Progenitor cell of endocrine pancreas (in vitro differentiated cells): Measurements from ENCODE around the gene UTF1. TPM values are rescaled to one million over a fixed set of nuclear protein-coding genes. Genes with fewer than 3 reads are reported as not detected.

ENCODE experiments used
- DNase-seq: peaks from one replicate; pipeline ENCODE4 v3.0.0; 2021; ENCODE audit warnings: low spot score; ENCODE audit not compliant: unreplicated experiment
- H3K27ac Mint-ChIP-seq: 2 replicates; pipeline ENCODE4 v1.8.0; 2021; ENCODE audit warnings: mild to moderate bottlenecking, moderate library complexity, mixed read lengths
- H3K27me3 Mint-ChIP-seq: 2 replicates; pipeline ENCODE4 v1.8.0; 2021; ENCODE audit warnings: mixed read lengths
- H3K36me3 Mint-ChIP-seq: 2 replicates; pipeline ENCODE4 v1.8.0; 2022; ENCODE audit warnings: mixed read lengths; ENCODE audit not compliant: insufficient read depth
- H3K4me1 Mint-ChIP-seq: 2 replicates; pipeline ENCODE4 v1.8.0; 2021; ENCODE audit warnings: low read depth, mixed read lengths
- H3K4me3 Mint-ChIP-seq: 2 replicates; pipeline ENCODE4 v1.8.0; 2021; ENCODE audit warnings: low read depth, mild to moderate bottlenecking, moderate library complexity, mixed read lengths
- H3K9me3 Mint-ChIP-seq: 2 replicates; pipeline ENCODE4 v1.8.0; 2021; ENCODE audit warnings: low read depth, mixed read lengths
- total RNA-seq: library from RNA; stranded (reverse); gene quantifications from 2 replicates; pipeline ENCODE4 v1.2.1, GENCODE V29; 2021
- TF ChIP-seq, protein P1 (sequence below): fragments of 200-600 bp; sonication (generic); IDR thresholded peaks from one replicate; pipeline ENCODE4 v1.5.0; 2021; ENCODE audit warnings: antibody characterized with exemption, mild to moderate bottlenecking; ENCODE audit not compliant: unreplicated experiment

UTF1 gene
- total RNA-seq, 1 donor from 2014 or later, result not detected

DNA sequence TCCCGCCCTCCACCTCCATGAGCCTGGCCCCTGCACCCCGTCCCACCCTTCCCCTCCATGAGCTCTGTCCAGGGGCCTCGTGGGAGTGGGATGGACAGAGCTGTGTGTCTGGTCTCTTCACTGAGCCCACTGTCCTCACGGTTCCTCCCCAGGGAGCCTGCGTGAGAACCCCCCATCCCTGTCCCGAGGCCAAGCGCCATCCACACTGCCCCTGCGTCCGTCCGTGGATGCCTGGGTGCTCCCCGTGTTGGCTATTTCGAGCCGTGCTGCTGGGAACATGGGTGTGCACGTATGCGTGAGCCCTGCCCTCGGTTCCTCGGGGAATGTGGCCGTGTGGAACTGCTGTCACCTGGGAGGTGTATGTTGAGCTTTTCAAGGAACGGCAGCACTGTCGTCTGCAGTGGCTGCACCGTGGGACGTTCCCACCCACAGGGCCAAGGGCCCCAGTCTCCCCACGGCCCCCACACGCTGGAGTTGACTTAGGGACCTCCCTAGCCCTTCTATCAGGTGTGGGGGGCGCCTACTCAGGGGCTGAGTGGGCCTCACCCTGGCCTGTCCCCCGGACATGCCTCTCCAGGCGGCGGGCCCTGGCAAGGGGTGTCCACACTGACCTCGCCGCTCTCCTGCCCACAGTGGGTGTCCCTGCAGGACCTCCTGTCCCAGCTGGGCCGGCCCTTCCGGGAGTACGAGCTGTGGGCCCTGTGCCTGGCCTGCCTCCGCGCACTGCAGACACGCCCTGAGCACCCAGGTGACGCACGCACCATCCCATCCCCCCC lies 41.9 kb upstream of the UTF1 start:
- H3K9me3 Mint-ChIP-seq, result peaks cover 10% of the 10 kb centered on the region
- H3K4me1 Mint-ChIP-seq, result no peaks in the 10 kb centered on the region
- TF ChIP-seq, protein P1, sequence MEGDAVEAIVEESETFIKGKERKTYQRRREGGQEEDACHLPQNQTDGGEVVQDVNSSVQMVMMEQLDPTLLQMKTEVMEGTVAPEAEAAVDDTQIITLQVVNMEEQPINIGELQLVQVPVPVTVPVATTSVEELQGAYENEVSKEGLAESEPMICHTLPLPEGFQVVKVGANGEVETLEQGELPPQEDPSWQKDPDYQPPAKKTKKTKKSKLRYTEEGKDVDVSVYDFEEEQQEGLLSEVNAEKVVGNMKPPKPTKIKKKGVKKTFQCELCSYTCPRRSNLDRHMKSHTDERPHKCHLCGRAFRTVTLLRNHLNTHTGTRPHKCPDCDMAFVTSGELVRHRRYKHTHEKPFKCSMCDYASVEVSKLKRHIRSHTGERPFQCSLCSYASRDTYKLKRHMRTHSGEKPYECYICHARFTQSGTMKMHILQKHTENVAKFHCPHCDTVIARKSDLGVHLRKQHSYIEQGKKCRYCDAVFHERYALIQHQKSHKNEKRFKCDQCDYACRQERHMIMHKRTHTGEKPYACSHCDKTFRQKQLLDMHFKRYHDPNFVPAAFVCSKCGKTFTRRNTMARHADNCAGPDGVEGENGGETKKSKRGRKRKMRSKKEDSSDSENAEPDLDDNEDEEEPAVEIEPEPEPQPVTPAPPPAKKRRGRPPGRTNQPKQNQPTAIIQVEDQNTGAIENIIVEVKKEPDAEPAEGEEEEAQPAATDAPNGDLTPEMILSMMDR, result no peak
- H3K4me3 Mint-ChIP-seq, result no peak overlapping the region
- H3K27me3 Mint-ChIP-seq, result peaks cover 5% of the 10 kb centered on the region
- H3K27ac Mint-ChIP-seq, result no peak overlapping the region
- no peak for DNase-seq
- peaks cover 6% of the 10 kb centered on the region for H3K36me3 Mint-ChIP-seq

DNA sequence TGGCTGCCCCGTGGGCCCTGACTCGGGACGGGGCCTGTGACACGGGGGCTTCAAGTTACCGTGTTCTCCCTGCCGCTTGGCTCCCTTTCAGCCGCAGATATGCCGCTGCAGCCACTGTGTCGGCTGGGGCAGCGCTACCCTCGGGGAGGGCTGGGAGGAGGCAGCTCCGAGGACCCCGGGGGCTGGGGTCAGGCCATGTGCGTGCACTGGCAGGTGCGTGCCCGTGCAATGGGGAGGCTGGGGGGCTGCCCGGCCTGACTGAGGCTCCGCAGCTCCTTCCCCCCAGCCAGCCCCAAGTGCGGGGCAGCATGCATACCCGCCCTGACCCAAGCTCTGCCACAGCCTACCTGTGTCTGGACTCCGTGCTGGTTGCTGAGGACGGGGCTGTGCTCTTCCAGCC lies 40.8 kb upstream of the UTF1 start:
- H3K27me3 Mint-ChIP-seq, result peaks cover 13% of the 10 kb centered on the region
- no peak overlapping the region for H3K27ac Mint-ChIP-seq
- TF ChIP-seq, protein P1, result no peak
- no peak for DNase-seq
- H3K4me3 Mint-ChIP-seq, result no peak overlapping the region
- H3K36me3 Mint-ChIP-seq, result peaks cover 4% of the 10 kb centered on the region
- H3K4me1 Mint-ChIP-seq, result no peaks in the 10 kb centered on the region
- H3K9me3 Mint-ChIP-seq, result peaks cover 18% of the 10 kb centered on the region

DNA sequence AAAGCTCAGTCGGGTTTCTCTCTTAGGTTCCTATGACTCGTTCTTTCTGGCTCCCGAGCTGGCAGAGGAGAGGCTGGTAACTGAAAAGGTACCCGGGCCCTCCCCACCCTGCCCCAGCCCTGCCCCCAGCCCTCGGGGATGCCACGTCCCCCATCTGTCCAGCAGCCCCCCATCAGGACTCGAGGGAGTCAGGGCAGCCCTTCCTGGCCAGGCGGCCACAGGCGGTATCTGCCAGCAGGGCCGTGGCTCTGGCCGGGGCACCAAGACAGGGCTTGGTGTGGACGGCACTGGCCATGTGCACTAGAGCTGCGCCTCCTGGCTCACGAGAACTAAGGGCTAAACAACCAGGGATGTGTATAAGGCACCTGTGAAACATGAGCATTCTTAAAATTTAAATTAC lies 40.3 kb upstream of the UTF1 start:
- DNase-seq, result no peak
- Mint-ChIP-seq H3K36me3 (peaks cover 2% of the 10 kb centered on the region), H3K27ac (no peak overlapping the region), H3K27me3 (peaks cover 17% of the 10 kb centered on the region), H3K4me3 (no peak overlapping the region), H3K4me1 (no peaks in the 10 kb centered on the region), H3K9me3 (peaks cover 18% of the 10 kb centered on the region)
- TF ChIP-seq, protein P1, result no peak

DNA sequence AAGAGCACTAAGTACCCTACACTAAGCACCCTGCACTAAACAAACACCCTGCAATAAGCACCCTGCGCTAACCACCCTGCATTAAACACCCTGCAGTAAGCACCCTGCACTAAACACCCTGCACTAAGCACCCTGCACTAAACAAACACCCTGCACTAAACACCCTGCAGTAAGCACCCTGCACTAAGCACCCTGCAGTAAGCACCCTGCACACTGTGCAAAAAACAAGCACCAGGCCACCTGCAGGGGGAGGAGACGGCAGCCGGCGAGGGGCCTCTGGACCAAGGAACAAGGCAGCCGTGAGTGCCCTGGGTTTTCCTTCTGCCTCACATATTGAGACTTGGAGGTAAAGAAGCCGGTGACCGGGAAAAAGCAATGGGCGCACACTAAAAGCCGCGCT lies 39.8 kb upstream of the UTF1 start:
- peaks cover 2% of the 10 kb centered on the region for H3K36me3 Mint-ChIP-seq
- H3K27ac Mint-ChIP-seq, result no peak overlapping the region
- peaks cover 20% of the 10 kb centered on the region for H3K27me3 Mint-ChIP-seq
- H3K4me3 Mint-ChIP-seq, result no peak overlapping the region
- TF ChIP-seq, protein P1, result no peak
- H3K4me1 Mint-ChIP-seq, result no peaks in the 10 kb centered on the region
- peaks cover 18% of the 10 kb centered on the region for H3K9me3 Mint-ChIP-seq
- DNase-seq, result no peak

DNA sequence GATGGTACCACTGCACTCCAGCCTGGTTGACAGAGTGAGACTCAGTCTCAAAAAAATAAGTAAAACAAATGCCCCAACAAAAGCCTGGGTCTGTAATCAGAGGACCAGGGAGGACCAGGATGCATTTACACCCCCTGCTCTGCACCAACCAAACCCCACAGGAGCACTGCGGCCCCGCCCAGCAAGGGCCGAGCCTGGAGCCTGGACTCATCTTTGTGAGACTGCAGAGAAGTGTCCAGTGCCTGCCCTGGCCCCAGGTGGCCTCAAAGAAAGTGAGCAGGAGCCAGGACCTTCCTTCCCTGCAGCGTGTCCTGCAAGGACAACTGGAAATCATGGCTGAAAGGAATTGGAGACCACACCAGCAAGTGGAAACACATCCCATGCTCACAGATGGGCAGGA lies 38.4 kb upstream of the UTF1 start:
- H3K36me3 Mint-ChIP-seq, result peaks cover 2% of the 10 kb centered on the region
- no peak overlapping the region for H3K27ac Mint-ChIP-seq
- TF ChIP-seq, protein P1, result no peak
- no peak overlapping the region for H3K4me3 Mint-ChIP-seq
- H3K4me1 Mint-ChIP-seq, result no peaks in the 10 kb centered on the region
- H3K27me3 Mint-ChIP-seq, result peaks cover 20% of the 10 kb centered on the region
- DNase-seq, result no peak
- H3K9me3 Mint-ChIP-seq, result peaks cover 18% of the 10 kb centered on the region
